GM21360 (cell line): ENCODE measurements around the gene ZNF587B.
A peak's percentile ranks its signal among the peaks of the same experiment; 100 is the strongest.
"Not testable (repeated sequence)": the region's sequence is repeated elsewhere in the genome, so short reads cannot be mapped to it uniquely, and the experiment has no call there.

Source experiments
- ATAC-seq: cut with Tn5 transposase; IDR thresholded peaks from one replicate; pipeline ENCODE4 v1.9.1; 2021; ENCODE audit warnings: mild to moderate bottlenecking, moderate library complexity; ENCODE audit not compliant: unreplicated experiment

The ZNF587B gene

DNA sequence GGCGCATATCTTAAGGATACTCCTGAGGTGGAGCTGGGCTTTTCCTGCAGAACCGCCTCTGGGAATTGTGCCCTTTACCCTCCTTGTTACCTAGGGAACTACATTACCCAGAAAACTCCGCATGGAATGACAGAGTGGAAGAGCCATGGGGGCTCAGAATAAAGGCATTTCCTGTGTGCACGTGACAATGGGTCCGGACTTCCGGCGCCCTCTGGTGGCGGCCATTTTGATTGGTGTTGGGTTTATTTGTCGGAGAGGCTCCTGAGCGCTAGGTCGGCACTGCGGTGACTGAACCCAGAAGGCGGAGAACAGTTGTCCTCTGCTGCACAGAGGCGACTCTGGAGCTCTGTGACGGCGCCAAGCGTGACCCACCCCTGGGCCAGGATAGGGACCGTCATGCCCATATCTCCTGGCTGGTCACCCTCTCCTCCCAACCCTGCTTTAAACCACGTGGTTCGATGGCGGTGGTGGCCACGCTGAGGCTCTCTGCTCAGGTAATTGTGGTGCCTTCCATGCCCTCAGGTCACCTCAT is at the start of gene ZNF587B:
Gene ZNF587B, plus strand, starts transcription at position 229 of the 532 bp plus-strand sequence. Its CDS starts 230 bp downstream, at position 459.
- no peak for ATAC-seq

GRCh38 chr19:57786286-57786685 is 43.8 kb upstream of the ZNF587B start:
- no peak for ATAC-seq

GRCh38 chr19:57786906-57787305 is 43.2 kb upstream of the ZNF587B start:
- no peak for ATAC-seq

- no peak for ATAC-seq
Observed at GRCh38 chr19:57788114-57788692, 41.9 kb upstream of the ZNF587B start.

DNA sequence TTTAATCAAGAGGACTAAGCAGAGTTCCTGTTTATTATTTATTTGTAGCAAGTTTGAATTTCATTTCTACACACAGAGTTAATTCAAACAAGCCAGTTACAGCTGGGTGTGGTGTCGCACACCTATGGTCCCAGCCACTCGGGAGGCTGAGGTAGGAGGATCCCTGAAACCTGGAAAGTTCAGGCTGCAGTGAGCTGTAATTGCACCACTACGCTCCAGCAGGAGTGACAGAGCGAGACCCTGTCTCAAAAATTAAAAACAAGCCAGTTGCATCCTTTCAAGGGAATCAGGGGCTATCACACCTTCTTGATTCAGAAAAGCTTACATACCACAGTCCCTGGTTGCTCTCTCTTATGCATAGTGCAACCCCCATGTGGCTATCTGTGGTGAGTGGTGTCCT is 40.8 kb upstream of the ZNF587B start:
- no peak for ATAC-seq

DNA sequence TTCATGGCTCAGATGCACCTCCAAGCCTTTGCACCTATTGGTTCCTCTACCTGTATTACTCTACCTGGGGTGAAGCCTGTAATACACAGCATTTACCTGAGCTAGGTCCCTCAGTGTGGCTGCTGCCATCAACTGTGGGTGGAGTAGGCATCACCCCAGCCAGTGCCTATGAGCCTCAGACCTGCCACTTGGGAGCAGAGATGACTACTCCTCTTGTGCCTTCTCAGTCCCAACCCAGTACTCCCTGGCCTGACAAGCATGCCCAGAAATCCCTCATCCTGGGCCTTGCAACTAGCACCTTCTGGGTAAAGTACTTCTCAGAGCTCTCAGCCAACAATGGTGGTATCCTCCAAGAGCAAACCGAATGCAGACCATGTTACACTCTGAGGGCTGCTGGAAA is 33.5 kb upstream of the ZNF587B start:
- ATAC-seq = not testable (repeated sequence)

GRCh38 chr19:57800696-57801095 is 29.4 kb upstream of the ZNF587B start:
- ATAC-seq = no peak

DNA sequence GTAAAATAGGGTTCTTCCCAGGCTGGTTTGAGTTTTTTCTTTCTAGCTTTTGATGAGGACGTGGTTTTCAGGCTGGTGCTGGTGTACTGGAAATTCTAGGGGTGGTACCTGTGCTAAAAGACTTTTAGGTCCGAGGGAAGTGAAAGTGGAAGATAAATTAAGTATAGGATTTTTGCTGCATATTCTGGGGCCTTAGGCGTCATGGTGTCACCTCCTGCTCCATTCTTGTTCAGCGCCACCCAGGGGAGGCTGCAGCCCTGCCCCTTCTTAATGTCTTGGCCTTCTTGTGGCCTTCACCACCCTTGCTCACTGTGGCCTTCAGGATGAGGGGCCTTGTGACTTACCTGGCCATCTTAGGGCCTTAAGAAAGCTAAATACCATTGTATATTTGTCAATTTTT is 27.8 kb upstream of the ZNF587B start:
- ATAC-seq = peak; percentile 63

DNA sequence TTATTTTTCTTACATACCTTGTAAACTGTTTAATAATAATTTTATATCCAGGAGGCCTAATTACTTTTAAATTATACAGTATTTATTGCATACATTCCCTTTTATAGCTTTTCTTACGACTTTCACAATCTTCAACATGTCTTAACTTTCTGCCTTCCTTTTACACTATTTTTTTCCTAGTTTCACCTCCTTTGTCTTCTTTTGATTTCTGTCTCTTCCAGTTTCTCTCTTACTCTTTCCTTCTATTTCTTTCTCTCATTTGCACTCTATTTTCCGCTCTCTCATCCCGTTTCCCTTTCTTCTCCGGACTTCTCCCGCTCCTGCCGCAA is 26.9 kb upstream of the ZNF587B start:
- ATAC-seq = no peak

DNA sequence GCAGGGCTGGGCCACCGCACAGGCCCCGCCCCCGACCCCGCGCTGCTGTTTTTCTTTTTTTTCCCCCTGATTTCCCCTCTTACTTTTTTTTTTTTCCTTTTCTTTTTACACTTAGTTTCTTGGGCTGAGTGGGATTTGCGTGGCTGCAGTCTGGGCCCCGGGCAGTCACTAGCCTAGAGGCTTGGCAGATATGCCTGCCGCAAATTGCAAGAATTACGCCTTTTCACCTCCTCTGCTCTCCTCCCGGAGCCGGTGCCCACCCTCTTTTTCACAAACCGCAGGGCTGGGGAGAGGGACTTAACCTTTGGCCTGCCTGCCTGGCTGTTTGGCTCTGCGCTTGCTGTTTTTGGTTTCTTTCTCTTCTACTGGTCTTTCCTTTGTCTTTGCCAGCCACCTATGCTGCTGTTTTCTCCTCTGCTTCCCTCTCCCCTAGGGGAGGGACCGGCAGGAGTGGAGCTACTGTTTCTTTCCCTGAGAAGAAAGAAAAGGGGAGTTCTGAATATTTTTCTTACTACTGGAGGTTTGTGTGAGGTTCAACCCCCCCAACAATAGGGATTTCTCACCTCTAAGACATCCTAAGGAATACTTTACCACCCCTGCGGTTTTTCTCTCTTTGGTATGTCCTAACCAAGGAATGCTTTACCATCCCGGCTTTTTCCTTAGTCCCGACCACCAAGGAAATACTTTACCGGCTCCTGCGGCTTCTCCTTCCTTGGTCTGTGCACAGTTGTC is 26.3 kb upstream of the ZNF587B start:
- no peak for ATAC-seq

GRCh38 chr19:57807541-57807940 is 22.6 kb upstream of the ZNF587B start:
- no peak for ATAC-seq

- not testable (repeated sequence) for ATAC-seq
Observed at GRCh38 chr19:57810410-57811295, 19.4 kb upstream of the ZNF587B start.

DNA sequence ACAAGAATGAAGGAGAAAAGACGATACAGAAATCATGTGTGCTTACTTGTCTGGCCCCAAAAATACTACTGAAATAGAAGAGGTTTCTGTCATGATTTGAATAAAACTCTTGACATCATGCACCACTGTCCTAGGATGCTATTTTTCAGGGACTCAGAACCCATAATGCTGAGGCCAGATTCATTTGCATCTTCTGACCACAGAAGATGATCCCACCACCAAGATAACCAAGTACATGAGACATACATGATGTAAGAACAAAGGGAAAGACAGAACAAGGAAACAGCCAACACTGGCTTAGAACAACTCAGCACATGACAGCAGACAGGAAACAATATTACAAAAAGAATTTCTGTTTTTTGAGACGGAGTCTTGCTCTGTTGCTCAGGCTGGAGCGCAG is 17.9 kb upstream of the ZNF587B start:
- ATAC-seq = peak; percentile 47

DNA sequence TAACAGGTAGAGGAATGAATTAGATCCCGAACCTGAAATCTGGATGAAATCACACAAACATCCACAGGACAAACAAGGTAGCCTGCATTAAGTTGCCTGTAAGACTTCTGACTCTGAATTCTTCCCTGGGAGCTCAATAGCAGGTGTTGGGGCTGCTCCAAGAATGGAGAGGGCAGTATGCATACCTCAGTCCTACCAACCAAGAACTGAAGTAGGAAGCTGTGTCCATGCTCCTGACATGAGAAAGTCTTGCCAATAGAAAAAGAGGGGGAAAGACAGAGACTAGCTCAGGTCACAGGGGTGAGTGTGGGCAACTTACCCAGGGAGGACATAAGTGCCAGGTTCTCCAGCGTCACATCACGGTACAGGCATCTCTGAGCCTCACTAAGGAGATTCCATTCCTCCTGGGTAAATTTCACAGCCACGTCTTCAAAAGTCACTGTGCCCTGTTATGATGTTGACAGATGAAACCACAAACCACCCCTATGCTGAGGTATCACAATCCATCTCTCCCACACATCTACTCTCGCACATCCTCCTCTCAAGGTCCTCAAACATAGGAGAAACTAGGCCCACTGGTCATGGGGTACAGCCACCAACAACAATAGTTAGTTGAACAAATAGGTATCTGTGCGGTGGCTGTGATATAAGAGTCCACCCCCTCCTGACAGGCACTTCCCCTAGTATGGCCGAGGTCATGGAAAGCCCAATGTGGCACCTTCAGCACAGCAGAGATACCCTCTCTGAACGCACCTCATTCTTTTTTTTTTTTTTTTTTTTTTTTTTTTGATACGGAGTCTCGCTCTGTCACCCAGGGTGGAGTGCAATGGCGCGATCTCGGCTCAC is 16.9 kb upstream of the ZNF587B start:
- ATAC-seq = not testable (repeated sequence)

DNA sequence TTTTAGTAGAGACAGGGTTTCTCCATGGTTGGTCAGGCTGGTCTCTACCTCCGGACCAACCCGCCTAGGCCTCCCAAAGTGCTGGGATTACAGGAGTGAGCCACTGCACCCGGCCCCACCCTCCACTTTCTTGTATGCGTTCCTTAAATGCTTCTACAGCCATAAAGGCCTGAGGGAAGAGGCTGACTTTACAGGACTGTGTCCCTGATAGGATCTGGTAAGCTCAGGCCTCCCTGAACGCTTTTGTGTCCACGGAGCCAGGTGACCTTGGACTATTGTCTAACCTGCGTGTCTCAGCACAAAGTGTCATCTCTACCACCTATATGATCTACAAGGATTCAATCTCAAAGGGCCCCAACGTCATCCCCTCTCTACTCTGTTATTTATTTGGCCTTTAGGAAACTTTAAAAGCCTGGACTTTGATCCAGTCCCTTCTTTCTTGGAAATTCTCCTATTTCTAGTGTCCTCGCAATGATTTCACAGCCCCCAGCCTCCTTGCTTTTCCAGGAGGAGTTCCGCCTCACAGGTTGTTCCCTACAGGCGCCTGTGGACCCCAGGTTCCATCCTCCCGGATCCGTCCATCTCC is 16.1 kb upstream of the ZNF587B start:
- no peak for ATAC-seq

GRCh38 chr19:57814505-57815246 is 15.4 kb upstream of the ZNF587B start, which contains the start of gene ZNF552:
Gene ZNF552 (minus strand): TSS chr19:57814913. CDS start chr19:57814743, 170 bp downstream.
- peak; percentile 62 for ATAC-seq

DNA sequence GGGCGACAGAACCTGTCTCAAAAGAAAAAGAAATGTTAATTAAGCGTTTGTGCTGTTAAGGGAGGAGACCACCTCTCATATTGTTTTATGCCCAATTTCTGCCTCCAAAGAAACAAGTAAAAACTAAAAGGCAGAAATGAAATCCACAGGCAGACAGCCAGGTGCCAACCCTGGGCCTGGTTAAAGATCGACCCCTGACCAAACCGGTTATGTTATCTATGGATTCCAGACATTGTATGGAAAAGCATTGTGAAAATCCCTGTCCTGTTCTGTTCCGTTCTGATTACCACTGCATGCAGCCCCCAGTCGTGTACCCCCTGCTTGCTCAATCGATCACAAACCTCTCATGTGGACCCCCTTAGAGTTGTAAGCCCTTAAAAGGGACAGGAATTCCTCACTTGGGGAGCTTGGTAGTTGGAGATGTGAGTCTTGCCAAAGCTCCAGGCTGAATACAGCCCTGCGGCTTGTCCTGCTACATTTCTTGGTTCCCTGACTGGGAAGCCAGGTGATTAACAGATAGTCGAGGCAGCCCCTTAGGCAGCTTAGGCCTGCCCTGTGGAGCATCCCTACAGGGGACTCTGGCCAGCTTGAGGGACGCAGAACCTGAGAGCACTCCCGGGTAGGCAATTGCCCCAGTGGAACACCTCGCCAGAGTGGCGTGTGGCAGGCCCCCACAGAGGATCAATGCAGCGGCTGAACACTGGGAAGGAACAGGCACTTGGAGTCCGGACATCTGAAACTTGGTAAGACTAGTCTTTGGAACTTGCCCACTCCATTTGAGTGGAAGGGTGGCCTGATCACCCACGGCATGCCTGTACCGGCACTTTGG is 14.6 kb upstream of the ZNF587B start:
- ATAC-seq = no peak

DNA sequence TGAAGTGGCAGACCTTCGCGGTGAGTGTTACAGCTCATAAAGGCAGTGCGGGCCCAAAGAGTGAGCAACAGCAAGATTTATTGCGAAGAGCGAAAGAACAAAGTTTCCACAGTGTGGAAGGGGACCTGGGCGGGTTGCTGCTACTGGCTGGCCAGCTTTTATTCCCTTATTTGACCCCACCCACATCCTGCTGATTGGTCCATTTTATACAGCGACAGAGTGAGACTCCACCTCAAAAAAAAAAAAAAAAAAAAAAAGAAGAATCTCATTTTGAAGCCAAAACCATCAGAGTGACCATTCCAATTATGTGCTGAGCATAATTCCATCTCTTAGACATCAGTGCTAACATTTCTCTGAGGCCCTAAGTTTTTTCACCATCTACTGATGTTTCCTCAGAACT is 13.4 kb upstream of the ZNF587B start:
- no peak for ATAC-seq

- ATAC-seq = no peak
Observed at GRCh38 chr19:57817976-57818375, 12.1 kb upstream of the ZNF587B start.
